CD4-positive, alpha-beta T cell treated with Interleukin-15 for 4 hours (primary cell): Measurements from ENCODE around the gene OR2AT4.
A peak's percentile ranks its signal among the peaks of the same experiment; 100 is the strongest.
"Not testable (repeated sequence)": the region's sequence is repeated elsewhere in the genome, so short reads cannot be mapped to it uniquely, and the experiment has no call there.

Source experiments
- DNase-seq: peaks from one replicate; pipeline ENCODE4 v3.0.0-alpha.2; 2020; ENCODE audit warnings: low spot score

Gene OR2AT4

DNA sequence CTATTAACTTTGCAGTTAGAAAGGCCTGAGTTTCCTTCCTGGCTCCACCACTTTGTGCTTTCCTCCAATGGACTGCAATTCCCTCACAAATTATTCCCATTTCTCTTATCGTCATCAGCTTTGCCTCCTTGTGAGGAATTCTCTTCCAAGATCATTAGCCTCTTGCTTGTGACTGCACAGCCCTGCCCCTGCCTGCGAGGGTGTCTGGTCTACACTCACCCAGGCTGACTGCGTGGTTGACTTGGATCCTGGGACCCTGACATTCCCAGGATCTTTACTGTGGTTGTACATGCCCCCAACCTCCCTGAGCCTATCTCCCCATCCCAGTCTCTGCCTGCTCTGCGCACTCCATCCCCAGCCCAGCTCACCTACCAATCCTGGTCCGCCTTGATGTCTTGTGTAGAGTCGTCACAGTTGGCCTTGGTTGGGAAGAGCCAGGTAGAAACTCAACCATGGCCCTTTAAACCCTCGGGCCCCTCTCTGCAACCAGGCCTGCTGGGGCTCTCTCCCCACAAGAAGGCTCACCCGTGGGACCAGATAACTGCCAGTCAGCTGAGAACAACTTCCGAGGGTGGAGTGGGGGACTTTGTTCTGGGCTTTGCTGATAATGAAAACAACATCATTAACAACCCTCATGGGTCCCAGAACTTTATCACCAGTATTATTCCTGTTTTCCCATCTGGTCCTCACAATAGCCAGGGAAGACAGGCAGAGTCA is at the start of gene OR2AT4:
Gene OR2AT4, minus strand, starts transcription at position 421 of the 717 bp plus-strand sequence.
- DNase-seq = no peak

DNA sequence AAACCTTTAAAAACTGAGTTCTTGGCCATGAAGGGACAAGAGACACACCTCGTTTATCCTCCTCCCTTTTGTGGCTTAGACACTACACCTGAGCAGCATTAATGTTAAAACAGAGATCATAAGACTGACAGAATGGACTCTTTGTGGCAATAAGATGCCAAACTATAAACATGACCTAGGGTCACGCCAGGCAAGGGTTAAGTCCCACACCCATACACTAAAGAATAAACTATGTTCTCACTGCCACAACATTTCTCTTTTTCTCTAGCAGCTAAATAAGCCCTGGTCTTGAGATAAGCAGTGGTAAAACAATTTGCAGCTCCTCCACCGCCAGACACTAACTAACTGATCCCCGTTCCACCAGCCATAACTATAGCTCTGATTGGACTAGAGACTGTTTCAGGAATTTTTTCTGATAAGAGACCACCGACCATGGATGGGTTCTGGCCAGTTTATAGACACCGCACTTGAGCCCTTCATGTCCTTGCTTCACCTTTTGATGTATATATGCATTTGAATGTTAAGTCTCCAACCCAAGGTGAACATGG is 49.4 kb upstream of the OR2AT4 start:
- no peak for DNase-seq

DNA sequence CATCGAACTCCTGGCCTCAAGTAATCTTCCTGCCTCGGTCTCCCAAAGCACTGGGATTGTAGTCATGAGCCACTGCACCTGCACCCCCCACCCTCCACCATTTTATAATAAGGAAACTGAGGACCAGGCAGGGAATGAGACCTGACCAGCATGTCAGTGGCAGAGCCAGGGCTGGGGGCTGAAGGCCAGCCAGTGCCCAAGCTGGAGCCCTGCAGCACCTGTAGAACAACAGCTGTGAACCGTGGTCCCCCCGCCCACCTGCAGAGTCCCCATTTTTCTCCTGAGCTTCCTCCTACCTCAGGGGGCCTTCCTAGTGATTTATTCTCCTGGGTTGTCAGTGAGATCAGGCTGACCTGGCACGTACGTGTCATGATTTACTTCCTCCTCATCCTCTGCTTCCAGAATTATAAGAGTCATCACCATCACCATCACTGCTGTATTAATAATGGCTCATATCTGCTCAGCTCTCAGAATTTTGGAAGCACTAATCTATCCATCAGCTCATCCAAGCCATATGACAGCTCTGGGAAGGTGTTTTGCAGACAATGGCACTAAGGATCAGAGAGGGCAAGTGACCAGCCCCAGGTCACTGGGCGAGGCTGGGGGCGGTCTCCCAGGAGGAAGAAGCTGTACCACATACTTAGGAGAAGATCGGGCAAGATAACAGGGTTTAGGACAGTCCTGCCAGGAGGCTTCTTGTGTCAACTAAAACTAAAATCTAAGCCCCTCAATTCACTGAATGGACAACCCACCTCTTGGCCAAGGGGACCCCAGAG is 48.7 kb upstream of the OR2AT4 start:
- no peak for DNase-seq

DNA sequence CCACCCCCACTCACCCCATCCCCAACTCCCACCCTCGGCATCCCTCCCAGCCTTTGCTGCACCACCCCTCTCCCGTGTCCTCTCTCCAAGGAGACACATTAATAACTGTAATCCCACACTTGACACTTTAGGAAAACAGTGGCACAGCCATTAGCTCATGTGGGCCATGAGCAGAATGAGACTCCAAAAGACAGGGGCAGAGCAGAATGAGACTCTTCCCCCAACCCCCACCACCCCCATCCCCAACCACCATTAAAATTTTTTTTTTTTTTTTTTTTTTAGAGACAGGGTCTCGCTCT is 48.0 kb upstream of the OR2AT4 start:
- DNase-seq = no peak

DNA sequence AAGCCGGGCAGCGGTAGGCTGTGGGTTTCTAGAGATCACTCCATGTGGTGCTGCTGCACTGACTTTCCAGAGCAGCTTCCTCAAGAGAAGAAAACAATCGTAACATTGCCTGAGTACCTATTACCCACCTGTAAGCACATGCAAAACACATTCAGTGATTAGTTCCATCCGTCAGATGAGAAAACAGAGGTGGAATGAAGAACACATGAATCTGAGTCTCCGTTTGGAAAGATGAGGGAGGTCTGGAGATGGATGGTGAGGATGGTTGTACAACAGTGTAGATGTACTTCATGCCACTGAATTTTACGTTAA is 46.7 kb upstream of the OR2AT4 start:
- DNase-seq = no peak

DNA sequence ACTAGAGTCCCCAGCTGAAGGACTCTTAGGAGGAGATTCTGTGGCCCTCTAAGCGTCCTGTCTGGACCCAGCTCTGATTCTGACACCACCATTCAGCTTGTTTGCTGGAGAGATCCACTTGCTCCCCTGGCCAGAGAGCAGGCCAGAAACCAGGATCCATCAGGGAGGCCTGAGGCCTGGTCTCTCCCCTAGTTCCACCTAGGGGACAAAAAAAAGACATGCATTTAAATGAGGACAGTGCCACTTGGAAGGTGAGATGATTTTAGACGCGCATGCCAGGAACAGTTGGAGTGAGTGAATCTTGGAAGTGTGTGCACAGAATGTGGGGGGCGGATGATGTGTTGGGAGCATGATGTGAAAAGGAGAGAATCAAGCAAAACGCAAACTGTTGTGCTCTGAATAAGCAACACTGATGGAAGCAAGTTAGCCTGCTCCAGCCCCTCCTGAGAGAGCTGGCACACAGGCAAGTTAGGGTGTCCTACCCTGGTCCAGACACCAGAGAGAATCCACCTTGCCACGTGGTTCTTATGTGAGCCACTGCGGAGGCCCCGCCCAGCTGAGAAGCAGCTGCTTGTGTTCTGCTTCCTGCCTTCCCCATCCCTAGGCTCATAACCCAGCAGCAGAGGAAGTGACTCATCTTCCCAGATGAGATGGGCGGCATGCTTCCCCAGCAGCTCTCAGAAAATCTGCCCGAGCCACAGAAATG is 46.2 kb upstream of the OR2AT4 start:
- peak; percentile 84 for DNase-seq

DNA sequence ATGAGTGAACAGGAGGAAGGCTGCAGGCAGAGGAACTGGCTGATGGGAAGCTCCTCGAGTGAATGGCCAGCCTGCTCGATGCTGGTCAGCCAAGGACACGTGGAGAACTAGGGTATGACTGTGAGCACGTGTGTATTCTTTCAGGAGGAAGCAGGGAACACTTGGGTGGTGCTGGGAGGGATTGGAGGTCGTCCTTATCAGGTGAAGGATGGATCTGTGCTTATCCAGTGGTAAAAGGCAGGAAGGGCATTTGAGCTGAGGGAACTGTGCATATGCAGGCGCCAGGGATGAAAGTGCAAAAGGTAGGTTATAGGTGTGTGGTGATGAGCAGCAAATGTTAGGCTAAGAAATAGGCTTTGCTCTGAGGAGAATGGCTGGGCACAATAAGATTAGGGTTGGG is 44.5 kb upstream of the OR2AT4 start:
- no peak for DNase-seq

DNA sequence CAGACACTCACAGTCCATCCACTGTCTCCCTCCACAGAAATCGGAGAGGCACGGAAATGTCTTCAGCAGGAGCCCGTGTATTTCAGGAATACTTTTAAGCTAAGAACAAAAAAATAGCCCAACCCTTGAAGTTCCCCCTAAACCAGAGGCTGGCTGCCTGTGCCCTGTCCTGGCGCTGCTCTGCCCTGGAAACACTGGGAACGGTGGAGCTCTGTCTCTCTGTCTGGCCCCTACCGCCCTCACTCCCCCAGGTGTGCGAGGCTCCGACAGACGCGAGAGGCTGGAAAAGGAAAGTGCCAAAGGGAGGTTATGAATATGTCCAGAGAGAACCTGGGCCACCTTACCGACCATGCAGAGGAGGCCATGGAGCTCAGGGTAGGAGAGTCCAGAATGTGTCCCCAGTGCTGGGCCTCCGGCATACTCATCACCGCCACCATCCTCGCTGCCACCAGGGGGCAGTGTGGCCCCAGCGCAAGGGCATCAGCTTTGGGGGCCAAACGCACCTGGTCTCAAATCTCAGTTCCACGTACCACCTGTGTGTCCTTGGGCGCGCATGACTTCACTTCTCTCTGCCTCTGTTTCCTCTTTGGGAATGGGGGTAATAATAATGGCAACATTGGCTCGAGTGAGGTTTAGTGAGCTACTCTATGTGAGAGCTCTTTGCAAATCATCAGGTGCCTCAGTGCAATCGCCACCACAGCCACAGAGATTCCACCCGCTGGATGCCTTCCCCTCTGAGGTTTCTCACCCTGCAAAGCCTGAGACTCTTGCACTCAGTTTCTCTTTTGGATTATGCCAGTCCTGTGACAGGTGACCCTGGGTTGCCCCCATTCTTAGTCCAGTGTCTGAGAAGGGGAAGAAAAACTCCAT is 43.8 kb upstream of the OR2AT4 start:
- peak; percentile 76 for DNase-seq

DNA sequence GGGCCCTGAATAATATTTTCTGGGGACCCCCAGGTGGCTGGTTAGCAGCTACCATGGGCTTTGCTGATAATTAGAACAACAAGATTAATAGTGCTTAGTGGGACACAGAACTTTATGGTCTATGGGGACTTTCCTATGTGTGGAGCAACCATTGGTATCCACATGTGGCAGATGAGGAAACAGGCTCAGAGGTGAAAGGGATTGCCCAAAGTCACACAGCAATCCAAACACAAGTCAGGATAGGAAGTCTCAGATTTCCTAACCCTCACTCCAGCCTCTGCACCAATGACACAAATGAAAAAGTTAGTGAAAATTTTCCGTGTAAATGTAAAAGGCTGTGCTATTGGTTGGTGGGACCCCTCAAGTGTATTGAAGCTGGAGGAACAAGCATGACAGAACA is 39.0 kb upstream of the OR2AT4 start:
- no peak for DNase-seq

DNA sequence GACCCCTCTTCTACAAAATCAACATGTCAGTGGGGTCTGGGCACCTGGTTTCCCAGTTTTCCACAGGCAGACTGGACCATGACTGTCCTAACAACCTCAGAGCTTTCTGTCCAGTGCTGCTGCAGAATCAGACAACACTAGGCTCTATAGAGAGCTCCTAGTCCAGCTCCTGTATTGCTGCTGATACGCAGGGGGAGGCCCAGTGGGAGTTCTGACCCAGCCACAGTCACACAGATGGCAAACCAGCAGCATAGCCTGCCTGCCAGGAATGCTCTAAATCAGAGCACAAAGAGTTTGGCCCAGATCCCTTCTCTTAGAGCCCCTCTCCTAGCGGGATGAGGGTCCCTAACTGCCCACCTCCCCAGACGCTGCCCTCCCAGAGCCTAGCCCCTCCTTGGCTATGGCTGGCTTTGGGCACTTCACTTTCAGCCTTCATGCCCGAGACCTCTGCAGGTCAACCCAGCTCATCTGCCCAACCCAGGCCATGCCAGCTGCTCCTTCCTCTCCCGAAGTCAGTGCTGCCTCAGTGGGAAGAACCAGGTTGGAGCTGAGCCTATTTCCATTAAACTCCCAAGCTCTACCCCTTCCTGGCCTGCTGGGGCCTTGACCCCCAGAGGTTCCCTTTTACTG is 38.5 kb upstream of the OR2AT4 start:
- no peak for DNase-seq

DNA sequence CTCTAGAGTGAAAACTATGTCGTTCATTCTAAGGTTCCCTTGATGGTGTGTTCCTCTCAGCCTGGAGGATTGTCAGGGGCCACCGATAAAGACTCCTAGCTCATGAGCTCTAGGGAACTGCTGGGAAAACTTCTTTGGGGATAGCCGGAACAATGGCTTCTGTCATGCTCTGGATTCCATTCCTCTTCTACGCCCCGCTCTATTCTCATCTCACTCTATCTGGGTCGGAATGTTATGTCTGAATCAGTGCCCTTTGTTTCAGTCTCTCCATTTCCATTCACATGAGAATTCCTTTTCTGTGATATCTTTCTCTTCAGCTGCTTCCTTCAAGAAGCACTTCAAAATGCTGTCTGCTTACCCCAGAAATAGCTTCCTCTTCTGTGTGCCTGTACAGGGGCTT is 37.3 kb upstream of the OR2AT4 start:
- DNase-seq = no peak

DNA sequence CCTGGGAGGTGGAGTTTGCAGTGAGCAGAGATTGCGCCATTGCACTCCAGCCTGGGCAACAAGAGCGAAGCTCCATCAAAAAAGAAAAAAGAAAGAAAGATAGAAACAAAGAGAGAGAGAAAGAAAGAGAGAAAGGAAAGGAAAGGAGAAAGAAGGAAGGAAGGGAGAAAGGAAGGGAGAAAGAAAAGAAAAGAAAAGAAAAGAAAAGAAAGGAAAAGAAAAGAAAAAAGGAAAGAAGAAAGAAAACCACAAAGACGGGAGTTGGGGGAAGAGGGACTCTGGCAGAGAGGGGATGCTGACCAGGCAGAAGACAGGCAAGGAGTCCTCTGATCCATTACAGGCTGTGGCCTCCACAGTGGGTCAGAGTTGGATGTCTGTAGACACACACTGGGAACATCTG is 35.4 kb upstream of the OR2AT4 start:
- DNase-seq = no peak

DNA sequence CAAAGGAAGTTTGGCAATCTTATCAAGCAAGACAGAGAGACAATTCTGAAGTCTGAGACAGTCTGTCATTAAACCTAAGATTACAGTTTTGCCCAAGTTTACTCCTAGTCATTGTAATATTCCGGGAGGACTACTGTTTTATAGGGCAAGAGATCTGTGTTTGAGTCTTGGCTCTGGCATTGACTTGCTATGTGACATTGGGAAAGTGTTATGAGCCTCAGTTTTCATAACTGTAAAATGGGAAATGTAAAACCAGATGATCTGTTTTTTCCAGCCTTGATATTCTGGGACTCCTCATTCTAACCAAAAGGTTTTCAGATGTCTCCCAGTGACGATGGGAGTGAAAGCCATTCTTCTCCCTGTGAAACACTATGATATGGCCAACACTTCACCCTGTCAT is 29.9 kb upstream of the OR2AT4 start:
- DNase-seq = no peak

DNA sequence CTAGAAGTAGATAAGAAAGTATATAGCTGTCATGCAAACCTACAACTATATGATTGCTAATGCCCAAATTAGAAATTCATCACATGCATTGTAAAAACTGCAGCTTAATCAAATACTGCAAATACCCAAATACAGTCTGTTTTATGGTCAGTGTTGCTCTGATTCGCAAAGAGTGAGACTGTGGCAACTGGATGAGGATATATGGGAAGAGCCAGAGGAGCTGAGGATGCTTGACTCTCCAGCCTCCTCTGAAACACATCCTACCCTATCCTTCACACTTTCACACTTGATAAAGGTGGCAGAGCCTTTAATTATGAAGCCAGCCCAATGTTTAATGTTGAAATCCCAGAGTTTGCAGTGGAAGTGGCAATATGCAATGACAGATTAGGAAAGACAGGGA is 21.9 kb upstream of the OR2AT4 start:
- DNase-seq = no peak

DNA sequence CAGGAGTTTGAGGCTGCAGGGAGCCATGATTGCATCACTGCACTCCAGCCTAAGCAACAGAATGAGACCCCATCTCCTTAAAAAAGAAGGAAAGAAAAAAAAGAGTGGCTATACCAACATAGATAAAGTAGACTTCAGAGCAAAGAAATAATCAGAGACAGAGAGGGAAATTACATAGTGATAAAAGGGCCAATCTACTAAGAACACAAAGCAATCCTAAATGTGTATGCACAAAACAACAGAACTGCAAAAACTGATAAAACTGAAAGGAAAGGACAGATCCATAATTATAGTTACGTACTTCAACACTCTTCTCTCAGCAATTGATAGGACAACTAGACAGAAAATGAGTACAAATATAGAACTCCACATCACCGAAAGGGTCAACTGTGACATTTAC is 17.8 kb upstream of the OR2AT4 start:
- DNase-seq = no peak

DNA sequence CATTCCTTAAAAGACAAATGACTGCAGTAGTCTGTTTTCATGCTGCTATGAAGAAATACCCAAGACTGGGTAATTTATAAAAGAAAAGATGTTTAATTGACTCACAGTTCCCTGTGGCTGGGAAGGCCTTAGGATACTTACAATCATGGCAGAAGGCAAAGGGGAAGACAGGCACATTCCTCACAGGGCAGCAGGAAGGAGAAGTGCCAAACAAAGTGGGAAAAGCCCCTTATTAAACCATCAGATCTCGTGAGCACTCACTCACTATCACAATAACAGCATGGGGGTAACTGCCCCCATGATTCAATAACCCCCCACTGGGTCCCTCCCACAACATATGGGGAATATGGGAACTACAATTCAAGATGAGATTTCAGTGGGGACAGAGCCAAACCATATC is 16.4 kb upstream of the OR2AT4 start:
- DNase-seq = no peak

DNA sequence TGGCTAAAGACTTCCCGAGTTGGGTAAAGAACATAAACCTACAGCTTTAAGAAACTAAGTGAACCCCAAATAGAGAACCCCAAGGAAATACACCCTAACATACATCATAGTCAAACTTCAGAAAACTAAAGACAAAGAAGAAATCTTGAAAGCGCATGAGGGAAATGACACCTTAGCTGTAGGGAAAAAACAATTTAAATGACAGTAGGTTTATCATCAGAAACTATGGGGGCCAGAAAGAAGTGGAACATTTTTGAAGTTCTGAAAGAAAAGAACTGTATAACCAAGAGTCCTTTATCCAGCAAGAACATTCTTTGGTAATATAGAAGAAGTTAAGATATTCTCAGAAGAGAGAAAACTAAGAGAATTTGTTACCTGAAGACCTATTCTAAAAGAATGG is 15.5 kb upstream of the OR2AT4 start:
- DNase-seq = no peak

DNA sequence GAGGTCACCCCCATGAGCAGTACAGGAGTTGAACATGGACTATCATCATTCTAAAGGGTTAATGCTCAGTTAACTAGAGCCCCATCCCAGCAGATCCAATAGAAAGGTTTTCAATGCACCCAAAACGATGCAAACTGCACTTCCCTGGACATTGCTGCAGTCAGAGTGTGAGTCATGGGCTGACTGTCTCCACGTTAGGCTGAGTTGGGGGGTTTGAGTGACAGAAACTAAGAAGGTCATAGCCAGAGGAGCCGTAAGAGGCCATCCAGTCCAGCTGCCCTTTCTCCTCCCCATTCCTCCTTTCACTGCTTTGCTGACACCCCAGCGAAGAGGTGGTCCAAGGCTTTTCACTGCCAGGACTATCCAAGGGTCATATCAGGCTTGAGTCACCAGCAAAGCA is 10.5 kb upstream of the OR2AT4 start:
- no peak for DNase-seq

DNA sequence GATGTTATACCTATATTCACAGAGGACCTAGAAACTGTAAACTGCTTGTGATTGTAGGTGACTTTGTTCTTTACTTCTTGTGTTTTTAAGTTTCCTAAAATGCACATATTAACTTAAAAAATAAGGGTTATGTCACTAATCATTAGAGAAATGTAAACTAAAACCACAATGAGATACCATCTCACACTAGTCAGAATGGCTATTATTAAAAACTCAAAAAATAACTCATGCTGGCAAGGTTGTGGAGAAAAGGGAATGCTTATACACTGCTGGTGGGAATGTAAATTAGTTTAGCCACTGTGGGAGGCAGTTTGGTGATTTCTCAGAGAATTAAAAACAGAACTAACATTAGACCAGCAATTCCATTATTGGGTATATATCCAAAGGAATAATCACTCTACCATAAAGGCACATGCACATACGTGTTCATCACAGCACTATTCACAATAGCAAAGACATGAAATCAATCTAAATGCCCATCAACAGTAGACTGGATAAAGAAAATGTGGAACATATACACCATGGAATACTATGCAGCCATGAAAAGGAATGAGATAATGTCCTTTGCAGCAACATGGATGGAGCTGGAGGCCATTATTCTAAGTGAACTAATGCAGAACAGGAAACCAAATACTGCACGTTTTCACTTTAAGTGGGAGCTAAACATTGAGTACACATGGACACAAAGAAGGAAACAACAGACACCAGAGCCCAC is 9.4 kb upstream of the OR2AT4 start:
- DNase-seq = not testable (repeated sequence)

DNA sequence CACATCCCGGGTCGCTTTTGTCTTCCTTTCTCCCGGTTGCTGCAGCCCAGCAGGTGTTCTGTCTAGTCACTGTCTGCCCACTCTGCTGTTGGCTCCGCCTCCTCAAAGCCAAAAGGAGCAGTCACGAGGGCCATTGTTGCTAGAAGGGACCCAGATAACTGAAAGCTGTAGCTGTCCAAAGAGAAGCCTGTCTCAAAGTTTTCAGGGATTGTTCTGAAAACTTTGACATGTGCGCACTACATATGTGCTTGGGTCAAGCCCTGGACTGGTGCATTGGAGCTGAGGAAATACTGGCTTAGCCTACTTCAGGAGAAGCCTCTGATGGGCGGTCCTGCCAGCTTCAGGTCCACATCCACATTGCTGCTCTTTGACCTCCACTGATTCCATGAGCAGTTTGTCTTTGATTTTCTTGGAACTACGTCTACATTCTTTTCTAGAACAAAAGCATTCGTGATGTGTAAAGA is 8.8 kb upstream of the OR2AT4 start:
- no peak for DNase-seq
